ENCODE measurements around the gene ZNF132. TPM values are rescaled to one million over a fixed set of nuclear protein-coding genes. Genes with fewer than 3 reads are reported as not detected.

Gene ZNF132
- 9.4 and 13.0 TPM in 2 replicates for total RNA-seq

GRCh38 chr19:58439576-58440554 is at the start of gene ZNF132:
TSS of gene ZNF132 (minus strand) at chr19:58440153. CDS start at chr19:58439821, 332 bp downstream.

GRCh38 chr19:58475714-58476497 is 36.0 kb upstream of the ZNF132 start, which contains the start of gene ZNF446:
TSS of gene ZNF446 (plus strand) at chr19:58476352. CDS start at chr19:58477219, 867 bp downstream.

GRCh38 chr19:58466760-58467589 is 27.0 kb upstream of the ZNF132 start, which contains the start of gene ZNF324:
TSS of gene ZNF324 (plus strand) at chr19:58467080. CDS start at chr19:58469186, 2,106 bp downstream.

GRCh38 chr19:58451358-58452101 is 11.6 kb upstream of the ZNF132 start, which contains the start of gene ZNF324B:
TSS of gene ZNF324B (plus strand) at chr19:58451622. CDS start at chr19:58453702, 2,080 bp downstream.

GRCh38 chr19:58408152-58409009 is 31.6 kb downstream of the ZNF132 start, which contains the start of gene ZNF584:
TSS of gene ZNF584 (plus strand) at chr19:58408649. CDS start at chr19:58409148, 499 bp downstream.

GRCh38 chr19:58395220-58395978 is 44.6 kb downstream of the ZNF132 start, which contains the start of gene RNF225:
TSS of gene RNF225 (plus strand) at chr19:58395656. CDS start at chr19:58396090, 434 bp downstream.

GRCh38 chr19:58386576-58387337 is 53.2 kb downstream of the ZNF132 start, which contains the start of gene RPS5:
TSS of gene RPS5 (plus strand) at chr19:58387269. CDS start at chr19:58388138, 869 bp downstream.

Small RNA genes lying within 50 kb of the gene (small RNA-seq; reads per million reads assigned to genes)
- gene MIR4754 (not detected), gene RNU6-1337P (not detected)

Other genes starting within 250 kb of the ZNF132 start
- 33.3 and 46.7 TPM in 2 replicates for gene ZNF544, start 211.2 kb downstream of the ZNF132 start, total RNA-seq
- 11.3 and 12.8 TPM in 2 replicates for gene ZNF8, start 161.2 kb downstream of the ZNF132 start, total RNA-seq
- 26.4 and 31.9 TPM in 2 replicates for gene ERVK3-1, start 134.8 kb downstream of the ZNF132 start, total RNA-seq
- 3.4 and 3.6 TPM in 2 replicates for gene ZSCAN22, start 113.2 kb downstream of the ZNF132 start, total RNA-seq
- gene A1BG, start 86.7 kb downstream of the ZNF132 start, total RNA-seq = 3.2 and 9.2 TPM in 2 replicates
- gene ZNF497, start 77.4 kb downstream of the ZNF132 start, total RNA-seq = 0.81 and 1.2 TPM in 2 replicates
- gene ZNF837, start 59.1 kb downstream of the ZNF132 start, total RNA-seq = 3.2 and 3.6 TPM in 2 replicates
- 1,108 and 1,201 TPM in 2 replicates for gene RPS5, start 52.9 kb downstream of the ZNF132 start, total RNA-seq
- gene RNF225, start 44.5 kb downstream of the ZNF132 start, total RNA-seq = 0.32 TPM in 1 of 2 replicates, not detected in the other
- gene ZNF584, start 31.5 kb downstream of the ZNF132 start, total RNA-seq = 15.8 and 18.3 TPM in 2 replicates
- 12.1 and 12.5 TPM in 2 replicates for gene ZNF324B, start 11.5 kb upstream of the ZNF132 start, total RNA-seq
- gene ZNF324, start 26.9 kb upstream of the ZNF132 start, total RNA-seq = 23.9 and 24.3 TPM in 2 replicates
- 11.8 and 12.9 TPM in 2 replicates for gene ZNF446, start 36.2 kb upstream of the ZNF132 start, total RNA-seq
- gene SLC27A5, start 71.8 kb upstream of the ZNF132 start, total RNA-seq = 3.8 and 4.9 TPM in 2 replicates
- gene ZBTB45, start 79.7 kb upstream of the ZNF132 start, total RNA-seq = 9.4 and 12.3 TPM in 2 replicates
- gene TRIM28, start 103.9 kb upstream of the ZNF132 start, total RNA-seq = 220 and 227 TPM in 2 replicates
- gene CHMP2A, start 115.0 kb upstream of the ZNF132 start, total RNA-seq = 70.1 and 97.5 TPM in 2 replicates
- gene UBE2M, start 118.5 kb upstream of the ZNF132 start, total RNA-seq = 47.9 and 50.3 TPM in 2 replicates
- gene MZF1, start 133.2 kb upstream of the ZNF132 start, total RNA-seq = 27.4 and 27.6 TPM in 2 replicates

Data from hair follicle dermal papilla cell (primary cell).